ENCODE measurements around the gene MLYCD.

MLYCD gene

GRCh38 chr16:83870830-83871229 lies 28.1 kb upstream of the MLYCD start:
- Histone ChIP-seq H3K79me2 (ENCODE audit: control insufficient read depth, low read length) (no peaks in the 10 kb centered on the region), H3K9me3 (ENCODE audit: control insufficient read depth, insufficient read depth, low read length) (no peaks in the 10 kb centered on the region), H3K36me3 (ENCODE audit: control insufficient read depth, low read length) (no peaks in the 10 kb centered on the region), H4K20me1 (ENCODE audit: control insufficient read depth, insufficient read depth, low read depth, low read length) (no peaks in the 10 kb centered on the region), H3K4me3 (ENCODE audit: low read length) (no peak overlapping the region), H3K27ac (ENCODE audit: low read depth, low read length) (no peak overlapping the region), H3K27me3 (ENCODE audit: control insufficient read depth, low read length) (0 out of 2 replicates have a peak, but pooled peaks cover 8% of the 10 kb centered on the region), H3K4me2 (ENCODE audit: low read length) (no peak overlapping the region), H3F3A (ENCODE audit: control insufficient read depth, insufficient read depth) (no peaks in the 10 kb centered on the region), H3K9me2 (replicated peaks; ENCODE audit: control insufficient read depth, low read length) (no peaks in the 10 kb centered on the region), H3K4me1 (ENCODE audit: control insufficient read depth, low read length) (no peaks in the 10 kb centered on the region)
- no peak for TF ChIP-seq CTCF (IDR thresholded peaks at IDR 0.05; ENCODE audit: low read depth, low read length, poor library complexity, severe bottlenecking)
- TF ChIP-seq EZH2phosphoT487 (IDR thresholded peaks at IDR 0.05; ENCODE audit: borderline replicate concordance, low read length): no peak

GRCh38 chr16:83878838-83879237 lies 20.1 kb upstream of the MLYCD start:
- TF ChIP-seq CTCF (IDR thresholded peaks at IDR 0.05; ENCODE audit: low read depth, low read length, poor library complexity, severe bottlenecking) (peak; percentile 40), EZH2phosphoT487 (IDR thresholded peaks at IDR 0.05; ENCODE audit: borderline replicate concordance, low read length) (no peak)
- no peaks in the 10 kb centered on the region for H3K36me3 ChIP-seq (ENCODE audit: control insufficient read depth, low read length)
- no peak overlapping the region for H3K27ac ChIP-seq (ENCODE audit: low read depth, low read length)
- no peaks in the 10 kb centered on the region for H3F3A ChIP-seq (ENCODE audit: control insufficient read depth, insufficient read depth)
- no peaks in the 10 kb centered on the region for H3K27me3 ChIP-seq (ENCODE audit: control insufficient read depth, low read length)
- no peaks in the 10 kb centered on the region for H3K9me3 ChIP-seq (ENCODE audit: control insufficient read depth, insufficient read depth, low read length)
- no peaks in the 10 kb centered on the region for H4K20me1 ChIP-seq (ENCODE audit: control insufficient read depth, insufficient read depth, low read depth, low read length)
- H3K4me1 ChIP-seq (ENCODE audit: control insufficient read depth, low read length): no peaks in the 10 kb centered on the region
- H3K4me3 ChIP-seq (ENCODE audit: low read length): no peak overlapping the region
- H3K9me2 ChIP-seq (replicated peaks; ENCODE audit: control insufficient read depth, low read length): no peaks in the 10 kb centered on the region
- H3K79me2 ChIP-seq (ENCODE audit: control insufficient read depth, low read length): no peaks in the 10 kb centered on the region
- H3K4me2 ChIP-seq (ENCODE audit: low read length): no peak overlapping the region

GRCh38 chr16:83882163-83882885 lies 16.6 kb upstream of the MLYCD start:
- H3K4me1 ChIP-seq (ENCODE audit: control insufficient read depth, low read length): no peaks in the 10 kb centered on the region
- H3F3A ChIP-seq (ENCODE audit: control insufficient read depth, insufficient read depth): no peaks in the 10 kb centered on the region
- H3K27me3 ChIP-seq (ENCODE audit: control insufficient read depth, low read length): no peaks in the 10 kb centered on the region
- H3K9me2 ChIP-seq (replicated peaks; ENCODE audit: control insufficient read depth, low read length): no peaks in the 10 kb centered on the region
- TF ChIP-seq EZH2phosphoT487 (IDR thresholded peaks at IDR 0.05; ENCODE audit: borderline replicate concordance, low read length) (no peak), CTCF (IDR thresholded peaks at IDR 0.05; ENCODE audit: low read depth, low read length, poor library complexity, severe bottlenecking) (no peak)
- H3K4me2 ChIP-seq (ENCODE audit: low read length): no peak overlapping the region
- no peaks in the 10 kb centered on the region for H3K79me2 ChIP-seq (ENCODE audit: control insufficient read depth, low read length)
- no peaks in the 10 kb centered on the region for H3K36me3 ChIP-seq (ENCODE audit: control insufficient read depth, low read length)
- H3K9me3 ChIP-seq (ENCODE audit: control insufficient read depth, insufficient read depth, low read length): no peaks in the 10 kb centered on the region
- H3K4me3 ChIP-seq (ENCODE audit: low read length): no peak overlapping the region
- no peak overlapping the region for H3K27ac ChIP-seq (ENCODE audit: low read depth, low read length)
- no peaks in the 10 kb centered on the region for H4K20me1 ChIP-seq (ENCODE audit: control insufficient read depth, insufficient read depth, low read depth, low read length)

Measured in DOHH2 (cell line).